CD4-positive, alpha-beta T cell treated with Interleukin-4 for 4 hours (primary cell): ENCODE measurements around the gene STAT5B.

Experiments used
- DNase-seq: peaks from one replicate; pipeline ENCODE4 v3.0.0-alpha.2; 2020

STAT5B gene

GRCh38 chr17:42169351-42169750 lies 106.8 kb downstream of the STAT5B start:
- no peak for DNase-seq

GRCh38 chr17:42167807-42168206 lies 108.4 kb downstream of the STAT5B start:
- DNase-seq: no peak

GRCh38 chr17:42166196-42166763 lies 109.9 kb downstream of the STAT5B start:
- no peak for DNase-seq

GRCh38 chr17:42165751-42166150 lies 110.4 kb downstream of the STAT5B start:
- DNase-seq: no peak

- no peak for DNase-seq
Measured at GRCh38 chr17:42163696-42164407, 112.3 kb downstream of the STAT5B start.

GRCh38 chr17:42163113-42163512 lies 113.1 kb downstream of the STAT5B start:
- DNase-seq: no peak

- no peak for DNase-seq
Measured at GRCh38 chr17:42160531-42160910, 115.7 kb downstream of the STAT5B start.

- no peak for DNase-seq
Measured at GRCh38 chr17:42159796-42160530, 116.2 kb downstream of the STAT5B start.

- DNase-seq: no peak
Measured at GRCh38 chr17:42155614-42156045, 120.6 kb downstream of the STAT5B start.

- no peak for DNase-seq
Measured at GRCh38 chr17:42153919-42154742, 122.1 kb downstream of the STAT5B start.
